ENCODE measurements around the gene TRAF3IP1. TPM values are rescaled to one million over a fixed set of nuclear protein-coding genes. Genes with fewer than 3 reads are reported as not detected.

The TRAF3IP1 gene
- total RNA-seq, 1 donor from 2014 or later, result 19.3 TPM

- no peak overlapping the region for H3K27ac Mint-ChIP-seq (ENCODE audit: unreplicated experiment)
- no peaks in the 10 kb centered on the region for H3K27me3 Mint-ChIP-seq (ENCODE audit: low read depth)
Measured at GRCh38 chr2:238418999-238419546, 98.8 kb downstream of the TRAF3IP1 start.

GRCh38 chr2:238420442-238420841 is 100.1 kb downstream of the TRAF3IP1 start:
- peak overlapping the region; percentile 42 for H3K4me3 Mint-ChIP-seq
- peak overlapping the region; percentile 35 for H3K27ac Mint-ChIP-seq (ENCODE audit: unreplicated experiment)
- H3K36me3 Mint-ChIP-seq (ENCODE audit: low read depth), result no peaks in the 10 kb centered on the region
- TF ChIP-seq CTCF (conservative IDR thresholded peaks at IDR 0.05), result no peak
- no peak for DNase-seq (ENCODE audit: low read depth, low spot score)
- H3K27me3 Mint-ChIP-seq (ENCODE audit: low read depth), result no peaks in the 10 kb centered on the region
- peaks cover 24% of the 10 kb centered on the region for H3K4me1 Mint-ChIP-seq
- peaks cover 2% of the 10 kb centered on the region for H3K9me3 Mint-ChIP-seq

More at GRCh38 chr2:238418999-238419546, 98.8 kb downstream of the TRAF3IP1 start:
- Mint-ChIP-seq H3K36me3 (ENCODE audit: low read depth) (no peaks in the 10 kb centered on the region), H3K4me1 (peaks cover 22% of the 10 kb centered on the region), H3K9me3 (peaks cover 2% of the 10 kb centered on the region), H3K4me3 (no peak overlapping the region)
- no peak for DNase-seq (ENCODE audit: low read depth, low spot score)
- no peak for TF ChIP-seq CTCF (conservative IDR thresholded peaks at IDR 0.05)

GRCh38 chr2:238420878-238421694 is 100.8 kb downstream of the TRAF3IP1 start:
- no peak for TF ChIP-seq CTCF (conservative IDR thresholded peaks at IDR 0.05)

GRCh38 chr2:238421695-238422035 is 101.3 kb downstream of the TRAF3IP1 start:
- no peak for TF ChIP-seq CTCF (conservative IDR thresholded peaks at IDR 0.05)
- no peak for DNase-seq (ENCODE audit: low read depth, low spot score)
- no peaks in the 10 kb centered on the region for H3K9me3 Mint-ChIP-seq
- H3K27ac Mint-ChIP-seq (ENCODE audit: unreplicated experiment), result peak overlapping the region; percentile 95
- no peaks in the 10 kb centered on the region for H3K36me3 Mint-ChIP-seq (ENCODE audit: low read depth)
- H3K4me3 Mint-ChIP-seq, result no peak overlapping the region
- peaks cover 32% of the 10 kb centered on the region for H3K4me1 Mint-ChIP-seq
- no peaks in the 10 kb centered on the region for H3K27me3 Mint-ChIP-seq (ENCODE audit: low read depth)

More at GRCh38 chr2:238420878-238421694, 100.8 kb downstream of the TRAF3IP1 start:
- H3K36me3 Mint-ChIP-seq (ENCODE audit: low read depth), result no peaks in the 10 kb centered on the region
- H3K4me1 Mint-ChIP-seq, result peaks cover 29% of the 10 kb centered on the region
- no peaks in the 10 kb centered on the region for H3K27me3 Mint-ChIP-seq (ENCODE audit: low read depth)
- H3K9me3 Mint-ChIP-seq, result peaks cover 2% of the 10 kb centered on the region
- H3K27ac Mint-ChIP-seq (ENCODE audit: unreplicated experiment), result peak overlapping the region; percentile 95
- DNase-seq (ENCODE audit: low read depth, low spot score), result no peak
- H3K4me3 Mint-ChIP-seq, result peak overlapping the region; percentile 42

GRCh38 chr2:238422285-238422684 is 102.0 kb downstream of the TRAF3IP1 start:
- no peak for DNase-seq (ENCODE audit: low read depth, low spot score)

More at GRCh38 chr2:238422285-238422684, 102.0 kb downstream of the TRAF3IP1 start:
- TF ChIP-seq CTCF (conservative IDR thresholded peaks at IDR 0.05), result no peak
- Mint-ChIP-seq H3K4me1 (peaks cover 33% of the 10 kb centered on the region), H3K27me3 (ENCODE audit: low read depth) (no peaks in the 10 kb centered on the region), H3K27ac (ENCODE audit: unreplicated experiment) (no peak overlapping the region), H3K9me3 (no peaks in the 10 kb centered on the region), H3K4me3 (peak overlapping the region; percentile 75), H3K36me3 (ENCODE audit: low read depth) (no peaks in the 10 kb centered on the region)
